Astrocyte (in vitro differentiated cells and primary cell): ENCODE measurements around the gene TMCO1. TPM values are rescaled to one million over a fixed set of nuclear protein-coding genes. Genes with fewer than 3 reads are reported as not detected.

Experiments
- DNase-seq: peaks from one replicate; pipeline ENCODE4 v3.0.0-alpha.2; 2010; ENCODE audit warnings: low read depth
- FAIRE-seq: peaks from 2 replicates; lab custom pipeline; 2011; peaks lifted over from hg19 to GRCh38; lab: Jason Lieb, UNC
- H2AFZ ChIP-seq: 2 replicates; pipeline ENCODE4 v1.6.0; 2012; ENCODE audit warnings: low read depth, low read length, inconsistent platforms
- H3K27ac ChIP-seq: 2 replicates; pipeline ENCODE4 v1.5.1; 2011; ENCODE audit warnings: low read depth, low read length, inconsistent platforms
- H3K27me3 ChIP-seq: 2 replicates; pipeline ENCODE4 v1.6.0; 2011; ENCODE audit warnings: low read length, inconsistent platforms; ENCODE audit not compliant: insufficient read depth
- H3K36me3 ChIP-seq: 2 replicates; pipeline ENCODE4 v1.5.1; 2011; ENCODE audit warnings: low read length, inconsistent platforms; ENCODE audit not compliant: insufficient read depth
- H3K4me1 ChIP-seq: 2 replicates; pipeline ENCODE4 v1.5.1; 2011; ENCODE audit warnings: low read length, inconsistent platforms; ENCODE audit not compliant: insufficient read depth
- H3K4me2 ChIP-seq: 2 replicates; pipeline ENCODE4 v1.6.0; 2012; ENCODE audit warnings: low read length, inconsistent platforms
- H3K4me3 ChIP-seq: 2 replicates; pipeline ENCODE4 v1.5.1; 2011; ENCODE audit warnings: low read depth, mild to moderate bottlenecking, low read length, inconsistent platforms; ENCODE audit not compliant: insufficient read depth
- H3K79me2 ChIP-seq: 2 replicates; pipeline ENCODE4 v1.6.0; 2012; ENCODE audit warnings: mild to moderate bottlenecking, low read length, inconsistent platforms; ENCODE audit not compliant: insufficient read depth
- H3K9ac ChIP-seq: 2 replicates; pipeline ENCODE4 v1.6.0; 2012; ENCODE audit warnings: mild to moderate bottlenecking, low read length, inconsistent platforms
- H3K9me3 ChIP-seq: 2 replicates; pipeline ENCODE4 v1.5.1; 2012; ENCODE audit warnings: low read depth, mild to moderate bottlenecking, low read length, inconsistent platforms; ENCODE audit not compliant: insufficient read depth
- H4K20me1 ChIP-seq: 2 replicates; pipeline ENCODE4 v1.6.0; 2012; ENCODE audit warnings: low read length, inconsistent platforms; ENCODE audit not compliant: insufficient read depth
- H3K27ac Mint-ChIP-seq: one replicate; pipeline ENCODE4 v1.8.0; 2021; ENCODE audit warnings: mild to moderate bottlenecking, mixed read lengths; ENCODE audit not compliant: unreplicated experiment
- H3K27me3 Mint-ChIP-seq: one replicate; pipeline ENCODE4 v1.8.0; 2021; ENCODE audit warnings: low read depth, mixed read lengths; ENCODE audit not compliant: unreplicated experiment
- H3K36me3 Mint-ChIP-seq: one replicate; pipeline ENCODE4 v1.8.0; 2021; ENCODE audit warnings: low read depth, mixed read lengths; ENCODE audit not compliant: unreplicated experiment
- H3K4me1 Mint-ChIP-seq: one replicate; pipeline ENCODE4 v1.8.0; 2021; ENCODE audit warnings: low read depth, mixed read lengths; ENCODE audit not compliant: unreplicated experiment
- H3K4me3 Mint-ChIP-seq: one replicate; pipeline ENCODE4 v1.8.0; 2021; ENCODE audit warnings: mild to moderate bottlenecking, moderate library complexity, mixed read lengths; ENCODE audit not compliant: unreplicated experiment
- H3K9me3 Mint-ChIP-seq: one replicate; pipeline ENCODE4 v1.8.0; 2021; ENCODE audit warnings: mild to moderate bottlenecking, mixed read lengths; ENCODE audit not compliant: unreplicated experiment
- EZH2 ChIP-seq: IDR thresholded peaks from 2 replicates; pipeline ENCODE4 v1.6.1; 2012; ENCODE audit warnings: mild to moderate bottlenecking, low read length, inconsistent platforms; ENCODE audit not compliant: insufficient read depth
- total RNA-seq: library from RNA; stranded (reverse); gene quantifications from 2 replicates; pipeline ENCODE4 v1.2.1, GENCODE V29; 2021
- TF ChIP-seq, protein P1 (sequence below): IDR thresholded peaks from 2 replicates; pipeline ENCODE4 v1.5.1; 2011; ENCODE audit warnings: low read depth, mild to moderate bottlenecking, inconsistent platforms, low read length, moderate library complexity; ENCODE audit not compliant: insufficient read depth

The TMCO1 gene
- total RNA-seq, 1 donor from 2014 or later, result 135 TPM

DNA sequence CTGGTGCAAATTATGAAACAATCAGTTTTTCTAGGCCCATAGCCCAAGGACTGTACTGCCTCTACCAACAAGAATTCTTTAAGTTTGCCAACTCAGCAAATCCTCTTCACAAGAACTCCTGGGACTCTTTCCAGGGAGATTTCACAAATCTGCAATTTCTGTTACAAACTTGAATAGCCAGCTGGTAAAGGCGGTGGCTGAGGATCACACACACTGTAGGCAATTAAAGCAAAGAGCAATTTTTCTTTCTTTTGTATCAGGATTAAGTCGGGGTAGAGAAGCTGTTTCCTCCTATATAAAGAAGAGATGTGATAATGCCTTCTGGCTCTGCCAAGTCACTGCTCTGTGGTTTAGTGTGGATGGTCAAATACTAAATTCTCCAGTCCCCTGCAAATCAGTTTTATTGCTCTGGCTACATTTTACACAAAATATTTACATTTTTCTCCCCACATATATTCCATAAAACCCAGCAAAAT lies 72.0 kb downstream of the TMCO1 start:
- H3K27ac Mint-ChIP-seq, result peak overlapping the region; percentile 93
- H3K36me3 Mint-ChIP-seq, result peaks cover 7% of the 10 kb centered on the region
- H3K4me1 ChIP-seq, result peaks cover 18% of the 10 kb centered on the region
- H4K20me1 ChIP-seq, result peaks cover 26% of the 10 kb centered on the region
- H3K36me3 ChIP-seq, result peaks cover 2% of the 10 kb centered on the region
- peaks cover 3% of the 10 kb centered on the region for H3K27me3 ChIP-seq
- H3K4me3 ChIP-seq, result peak overlapping the region; percentile 98
- FAIRE-seq, result no peak
- H3K9me3 Mint-ChIP-seq, result no peaks in the 10 kb centered on the region
- peak overlapping the region; percentile 67 for H3K9ac ChIP-seq
- H2AFZ ChIP-seq, result no peak overlapping the region
- DNase-seq, result peak; percentile 91
- no peaks in the 10 kb centered on the region for H3K27me3 Mint-ChIP-seq
- H3K4me3 Mint-ChIP-seq, result peak overlapping the region; percentile 99
- peaks cover 41% of the 10 kb centered on the region for H3K79me2 ChIP-seq
- H3K27ac ChIP-seq, result peak overlapping the region; percentile 69
- peak overlapping the region; percentile 96 for H3K4me2 ChIP-seq
- H3K9me3 ChIP-seq, result no peaks in the 10 kb centered on the region
- peaks cover 3% of the 10 kb centered on the region for H3K4me1 Mint-ChIP-seq
- no peak for TF ChIP-seq EZH2
- TF ChIP-seq, protein P1, sequence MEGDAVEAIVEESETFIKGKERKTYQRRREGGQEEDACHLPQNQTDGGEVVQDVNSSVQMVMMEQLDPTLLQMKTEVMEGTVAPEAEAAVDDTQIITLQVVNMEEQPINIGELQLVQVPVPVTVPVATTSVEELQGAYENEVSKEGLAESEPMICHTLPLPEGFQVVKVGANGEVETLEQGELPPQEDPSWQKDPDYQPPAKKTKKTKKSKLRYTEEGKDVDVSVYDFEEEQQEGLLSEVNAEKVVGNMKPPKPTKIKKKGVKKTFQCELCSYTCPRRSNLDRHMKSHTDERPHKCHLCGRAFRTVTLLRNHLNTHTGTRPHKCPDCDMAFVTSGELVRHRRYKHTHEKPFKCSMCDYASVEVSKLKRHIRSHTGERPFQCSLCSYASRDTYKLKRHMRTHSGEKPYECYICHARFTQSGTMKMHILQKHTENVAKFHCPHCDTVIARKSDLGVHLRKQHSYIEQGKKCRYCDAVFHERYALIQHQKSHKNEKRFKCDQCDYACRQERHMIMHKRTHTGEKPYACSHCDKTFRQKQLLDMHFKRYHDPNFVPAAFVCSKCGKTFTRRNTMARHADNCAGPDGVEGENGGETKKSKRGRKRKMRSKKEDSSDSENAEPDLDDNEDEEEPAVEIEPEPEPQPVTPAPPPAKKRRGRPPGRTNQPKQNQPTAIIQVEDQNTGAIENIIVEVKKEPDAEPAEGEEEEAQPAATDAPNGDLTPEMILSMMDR, result no peak

DNA sequence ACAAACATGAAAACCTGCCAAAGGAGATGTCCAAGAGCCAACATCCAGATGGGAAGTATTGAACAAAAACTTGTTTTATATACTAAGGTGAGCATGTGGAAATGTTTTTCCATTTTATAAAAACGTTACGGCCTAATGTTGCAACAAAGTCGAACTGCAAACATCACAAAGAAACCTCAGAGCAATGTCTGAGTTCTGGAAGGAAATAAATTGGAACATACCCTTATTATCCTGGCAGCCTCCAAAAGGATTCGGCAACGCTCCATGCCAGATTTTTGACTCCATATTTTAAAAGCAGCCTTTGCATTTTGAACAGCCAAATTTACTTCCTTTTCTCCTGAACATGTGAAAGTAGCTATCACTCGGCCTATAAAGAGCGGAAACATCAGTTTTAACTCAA lies 73.6 kb downstream of the TMCO1 start:
- H3K4me3 ChIP-seq, result no peak overlapping the region
- TF ChIP-seq, protein P1, result no peak
- no peak for TF ChIP-seq EZH2
- H3K4me3 Mint-ChIP-seq, result no peak overlapping the region
- no peak for FAIRE-seq
- peaks cover 19% of the 10 kb centered on the region for H3K36me3 Mint-ChIP-seq
- no peak overlapping the region for H3K4me2 ChIP-seq
- H3K9ac ChIP-seq, result no peak overlapping the region
- H2AFZ ChIP-seq, result no peak overlapping the region
- peaks cover 18% of the 10 kb centered on the region for H3K4me1 ChIP-seq
- H3K4me1 Mint-ChIP-seq, result peaks cover 3% of the 10 kb centered on the region
- peaks cover 26% of the 10 kb centered on the region for H4K20me1 ChIP-seq
- DNase-seq, result no peak
- H3K79me2 ChIP-seq, result peaks cover 56% of the 10 kb centered on the region
- H3K9me3 Mint-ChIP-seq, result no peaks in the 10 kb centered on the region
- no peaks in the 10 kb centered on the region for H3K9me3 ChIP-seq
- H3K27me3 Mint-ChIP-seq, result no peaks in the 10 kb centered on the region
- no peak overlapping the region for H3K27ac Mint-ChIP-seq
- H3K27ac ChIP-seq, result no peak overlapping the region
- peaks cover 2% of the 10 kb centered on the region for H3K36me3 ChIP-seq
- no peaks in the 10 kb centered on the region for H3K27me3 ChIP-seq

DNA sequence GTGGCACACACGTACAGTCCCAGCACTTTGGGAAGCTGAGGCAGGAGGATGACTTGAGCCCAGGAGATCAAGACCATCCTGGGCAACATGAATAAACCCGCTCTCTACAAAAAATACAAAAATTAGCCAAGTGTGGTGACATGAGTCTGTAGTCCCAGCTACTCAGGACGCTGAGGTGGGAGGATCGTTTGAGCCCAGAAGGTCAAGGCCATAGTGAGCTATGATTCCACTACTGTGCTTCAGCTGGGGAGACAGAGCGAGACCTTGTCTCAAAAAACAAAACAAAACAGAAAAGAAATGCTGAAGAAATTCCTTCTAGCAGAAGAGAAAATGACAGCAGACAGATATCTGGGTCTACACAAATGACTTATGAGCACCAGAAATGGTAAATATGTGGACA lies 80.6 kb downstream of the TMCO1 start:
- Mint-ChIP-seq H3K27me3 (no peaks in the 10 kb centered on the region), H3K36me3 (peaks cover 35% of the 10 kb centered on the region), H3K27ac (no peak overlapping the region), H3K9me3 (peaks cover 5% of the 10 kb centered on the region), H3K4me3 (no peak overlapping the region), H3K4me1 (no peaks in the 10 kb centered on the region)
- TF ChIP-seq, protein P1, result no peak
- TF ChIP-seq EZH2, result no peak
- no peak overlapping the region for H3K4me2 ChIP-seq
- peaks cover 84% of the 10 kb centered on the region for H3K79me2 ChIP-seq
- no peaks in the 10 kb centered on the region for H3K9me3 ChIP-seq
- no peak for FAIRE-seq
- H4K20me1 ChIP-seq, result peaks cover 37% of the 10 kb centered on the region
- H3K27ac ChIP-seq, result no peak overlapping the region
- DNase-seq, result no peak
- H3K4me3 ChIP-seq, result no peak overlapping the region
- H3K9ac ChIP-seq, result no peak overlapping the region
- no peaks in the 10 kb centered on the region for H3K27me3 ChIP-seq
- no peaks in the 10 kb centered on the region for H3K4me1 ChIP-seq
- no peak overlapping the region for H2AFZ ChIP-seq
- H3K36me3 ChIP-seq, result peaks cover 3% of the 10 kb centered on the region
